ENCODE data around the gene ACKR1. TPM values are rescaled to one million over a fixed set of nuclear protein-coding genes. Genes with fewer than 3 reads are reported as not detected.

ACKR1 gene
- total RNA-seq, 2 experiments from 2014 or later = not detected

Other genes starting within 250 kb of the ACKR1 start
- 100 to 1,000 TPM; 388 to 393 TPM for gene IFI16, start 195.0 kb upstream of the ACKR1 start, total RNA-seq
- gene AIM2, start 128.1 kb upstream of the ACKR1 start, total RNA-seq = 10 to 100 TPM; 14.1 to 17.3 TPM
- not detected for gene CADM3, start 33.3 kb upstream of the ACKR1 start, total RNA-seq
- not detected for gene FCER1A, start 97.5 kb downstream of the ACKR1 start, total RNA-seq
- not detected for gene OR10J4, start 227.3 kb downstream of the ACKR1 start, total RNA-seq
- not detected for gene OR10J1, start 234.8 kb downstream of the ACKR1 start, total RNA-seq